SK-N-SH (cell line): ENCODE measurements around the gene TMEM192. TPM values are rescaled to one million over a fixed set of nuclear protein-coding genes. Genes with fewer than 3 reads are reported as not detected.

Source experiments
- CTCF ChIA-PET: fragments of 300-600, 350-600 bp; formaldehyde crosslinking; extraction: SDS; loops from one replicate; lab custom pipeline; 2021; lab: Yijun Ruan, JAX
- POLR2A ChIA-PET: fragments of 350-600 bp; sonication (Branson Sonifier 250); formaldehyde crosslinking; extraction: SDS; loops from one replicate; lab custom pipeline; 2020; ENCODE audit warnings: antibody characterized with exemption, inconsistent platforms; lab: Yijun Ruan, JAX
- DNase-seq: peaks from one replicate; pipeline ENCODE4 v3.0.0; 2012
- H2AFZ ChIP-seq: fragments of 200-600 bp; sonication (generic); 2 replicates; pipeline ENCODE4 v1.8.1; 2016; ENCODE audit warnings: antibody characterized with exemption, mild to moderate bottlenecking, low read depth
- H3F3A ChIP-seq: fragments of 200-600 bp; sonication (generic); replicated peaks from 2 replicates; pipeline ENCODE3; 2016; ENCODE audit warnings: antibody characterized with exemption, mild to moderate bottlenecking; ENCODE audit not compliant: insufficient read depth
- H3K27ac ChIP-seq, 2 experiments: fragments of 200-500 bp in 1 of 2; fragments of 200-600 bp in 1 of 2; sonication (Bioruptor generic) in 1 of 2; sonication (generic), shearing (Covaris generic) in 1 of 2; 2 replicates each; pipeline versions ENCODE4 v1.5.1 to v1.6.1; 2014 to 2016; ENCODE audit warnings: low read depth in 2 of 2, inconsistent platforms in 1 of 2, low read length in 1 of 2, mild to moderate bottlenecking in 1 of 2, mixed read lengths in 1 of 2
- H3K27me3 ChIP-seq: fragments of 200-600 bp; sonication (generic), shearing (Covaris generic); 2 replicates; pipeline ENCODE4 v1.6.1; 2016; ENCODE audit warnings: mixed run types; ENCODE audit not compliant: insufficient read depth
- H3K36me3 ChIP-seq, 2 experiments: fragments of 200-500 bp in 1 of 2; fragments of 200-600 bp in 1 of 2; sonication (Bioruptor generic) in 1 of 2; sonication (generic) in 1 of 2; replicated peaks in 1 of 2; 2 replicates each; pipeline versions ENCODE3 to v1.5.1; 2014 to 2016; ENCODE audit warnings: low read length in 1 of 2, mild to moderate bottlenecking in 1 of 2; ENCODE audit not compliant: insufficient read depth in 2 of 2, control insufficient read depth in 1 of 2
- H3K4me1 ChIP-seq, 2 experiments: fragments of 200-500 bp in 1 of 2; fragments of 200-600 bp in 1 of 2; sonication (Bioruptor generic) in 1 of 2; sonication (generic), shearing (Covaris generic) in 1 of 2; 2 replicates each; pipeline versions ENCODE4 v1.5.1 to v1.6.1; 2014 to 2016; ENCODE audit warnings: low read depth in 1 of 2, low read length in 1 of 2, mixed run types in 1 of 2; ENCODE audit not compliant: insufficient read depth in 2 of 2, control insufficient read depth in 1 of 2
- H3K4me2 ChIP-seq: fragments of 200-600 bp; sonication (generic), shearing (Covaris generic); 2 replicates; pipeline ENCODE4 v1.6.1; 2017; ENCODE audit warnings: mixed run types
- H3K4me3 ChIP-seq, 2 experiments: fragments of 200-500 bp in 1 of 2; fragments of 200-600 bp in 1 of 2; sonication (Bioruptor generic) in 1 of 2; sonication (generic), shearing (Covaris generic) in 1 of 2; 2 replicates each; pipeline versions ENCODE4 v1.5.1 to v1.8.1; 2014 to 2016; ENCODE audit warnings: low read depth in 2 of 2, inconsistent platforms in 1 of 2, low read length in 1 of 2, mild to moderate bottlenecking in 1 of 2, mixed read lengths in 1 of 2, moderate library complexity in 1 of 2
- H3K79me2 ChIP-seq: fragments of 200-600 bp; sonication (generic); 2 replicates; pipeline ENCODE4 v1.8.1; 2017; ENCODE audit warnings: mild to moderate bottlenecking; ENCODE audit not compliant: insufficient read depth
- H3K9ac ChIP-seq: fragments of 200-600 bp; sonication (generic); 2 replicates; pipeline ENCODE4 v1.6.1; 2017; ENCODE audit warnings: mixed run types
- H3K9me2 ChIP-seq: fragments of 200-600 bp; sonication (generic); 2 replicates; pipeline ENCODE4 v1.6.1; 2017; ENCODE audit warnings: mixed run types
- H3K9me3 ChIP-seq: fragments of 200-600 bp; sonication (generic); 2 replicates; pipeline ENCODE4 v1.6.1; 2017; ENCODE audit warnings: mixed run types, mild to moderate bottlenecking, moderate library complexity
- H4K20me1 ChIP-seq: fragments of 200-600 bp; sonication (generic); 2 replicates; pipeline ENCODE4 v1.6.1; 2017; ENCODE audit warnings: mild to moderate bottlenecking, mixed run types; ENCODE audit not compliant: insufficient read depth
- CTCF ChIP-seq: fragments of 200-600 bp; sonication (generic); IDR thresholded peaks from 2 replicates; pipeline ENCODE4 v1.6.1; 2017; ENCODE audit warnings: antibody characterized with exemption, mild to moderate bottlenecking, moderate library complexity
- ELF1 ChIP-seq: IDR thresholded peaks from 2 replicates; pipeline ENCODE4 v1.4.0; 2012
- EZH2phosphoT487 ChIP-seq: fragments of 200-600 bp; sonication (generic); IDR thresholded peaks from 2 replicates; pipeline ENCODE4 v1.6.1; 2017; ENCODE audit warnings: low read depth, mixed run types, mild to moderate bottlenecking, antibody characterized with exemption, moderate library complexity, borderline replicate concordance
- FOXJ3 ChIP-seq: sonication (generic); formaldehyde crosslinking; IDR thresholded peaks from 2 replicates; pipeline ENCODE4 v1.5.1; 2020; ENCODE audit warnings: mild to moderate bottlenecking, missing genetic modification reagents
- GABPA ChIP-seq: IDR thresholded peaks from 2 replicates; pipeline ENCODE4 v1.4.0; 2012; ENCODE audit warnings: low read depth, mild to moderate bottlenecking
- GATA2 ChIP-seq: sonication (generic); formaldehyde crosslinking; IDR thresholded peaks from 2 replicates; pipeline ENCODE4 v1.5.0; 2020; ENCODE audit warnings: mild to moderate bottlenecking, missing genetic modification reagents
- JUND ChIP-seq: IDR thresholded peaks from 2 replicates; pipeline ENCODE4 v1.4.0; 2012
- MAX ChIP-seq: IDR thresholded peaks from 2 replicates; pipeline ENCODE4 v1.4.0; 2012; ENCODE audit warnings: low read depth
- MXI1 ChIP-seq: IDR thresholded peaks from 2 replicates; pipeline ENCODE4 v1.6.1; 2012; ENCODE audit warnings: mild to moderate bottlenecking, low read depth, low read length, improper control_type of control experiment
- POLR2AphosphoS5 ChIP-seq: IDR thresholded peaks from 2 replicates; pipeline ENCODE4 v1.6.1; 2012; ENCODE audit warnings: low read depth, low read length
- REST ChIP-seq: IDR thresholded peaks from 2 replicates; pipeline ENCODE4 v1.6.1; 2012; ENCODE audit warnings: mild to moderate bottlenecking, low read depth, low read length, moderate library complexity
- SIN3A ChIP-seq: IDR thresholded peaks from 2 replicates; pipeline ENCODE4 v1.6.1; 2012; ENCODE audit warnings: low read depth, mild to moderate bottlenecking, low read length, moderate library complexity, borderline replicate concordance
- TAF1 ChIP-seq: IDR thresholded peaks from 2 replicates; pipeline ENCODE4 v1.6.1; 2012; ENCODE audit warnings: low read depth, mild to moderate bottlenecking, low read length, moderate library complexity, borderline replicate concordance
- USF1 ChIP-seq: IDR thresholded peaks from 2 replicates; pipeline ENCODE4 v1.4.0; 2012; ENCODE audit warnings: low read depth, borderline replicate concordance
- USF2 ChIP-seq: fragments of 150-350 bp; IDR thresholded peaks from 2 replicates; pipeline ENCODE4 v1.6.1; 2017; ENCODE audit warnings: antibody characterized with exemption, low read length, low read depth, borderline replicate concordance
- YY1 ChIP-seq: IDR thresholded peaks from 2 replicates; pipeline ENCODE4 v1.4.0; 2012; ENCODE audit warnings: low read depth, mild to moderate bottlenecking
- WGBS: methylation state at CpG from one replicate; pipeline ENCODE4 v1.1.6; 2017; ENCODE audit warnings: low lambda C conversion rate; 5-methylcytosine and 5-hydroxymethylcytosine counted together
- polyA plus RNA-seq, 3 experiments: library from polyadenylated mRNA; depleted of rRNA; stranded (reverse); fragments of >200 nt; gene quantifications; 2 replicates each; pipeline ENCODE4 v1.2.3, GENCODE V29; 2012

The TMEM192 gene
- polyA plus RNA-seq (2012; rRNA removed) = 9.1 and 14.4 TPM in 2 replicates
- polyA plus RNA-seq (2012; cell fraction: cytosol; rRNA removed) = 15.7 and 16.0 TPM in 2 replicates
- 2.3 and 5.3 TPM in 2 replicates for polyA plus RNA-seq (2012; cell fraction: nucleus; rRNA removed)

GRCh38 chr4:165112368-165113121 is at the start of gene TMEM192:
Gene TMEM192 (minus strand): TSS chr4:165112860. CDS start chr4:165112773, 87 bp downstream.
- Histone ChIP-seq H4K20me1 (no peaks in the 10 kb centered on the region), H3K4me2 (peak within 1 kb of the TSS; percentile 78), H3K9ac (peak within 1 kb of the TSS; percentile 76), H3K4me1 (peaks cover 2 to 5% of the 10 kb centered on the region in 2 experiments; a peak in 3 of 4 replicates), H3F3A (peaks cover 4% of the 10 kb centered on the region), H3K79me2 (peaks cover 4% of the 10 kb centered on the region; the same call in 1 of the 2 replicates), H3K36me3 (peaks cover 3% of the 10 kb centered on the region in 2 experiments), H3K9me2 (no peaks in the 10 kb centered on the region), H3K9me3 (no peaks in the 10 kb centered on the region), H2AFZ (peak within 1 kb of the TSS; percentile 90), H3K4me3 (peak within 1 kb of the TSS; percentile 63 to 82)
- CTCF ChIA-PET = interaction anchor here (0.6 to 2.0 kb wide), 21 partner anchors 9 to 495 kb away, joined by 3 to 14 read pairs (median 4); no protein-coding TSS in a partner anchor
- POLR2A ChIA-PET = interaction anchor here (1.0 to 1.2 kb wide), 2 partner anchors 10 to 1618 kb away, joined by 3 to 4 read pairs; partner anchors contain the start of gene TMA16
- under 1% methylated on average over 28 of the region's 66 CpGs for WGBS
- peak; percentile 98 for DNase-seq
- TF ChIP-seq EZH2phosphoT487 = no peak
- TF ChIP-seq GABPA = peak; percentile 72
- peak; percentile 77 for TF ChIP-seq USF2
- peak; percentile 94 for TF ChIP-seq MXI1
- peak; percentile 88 for TF ChIP-seq MAX
- TF ChIP-seq YY1 = peak; percentile 52; the same call in 1 of the 2 replicates
- TF ChIP-seq CTCF = peak; percentile 48
- TF ChIP-seq FOXJ3 (CRISPR knock-in tag) = no peak
- TF ChIP-seq TAF1 = 0 out of 2 replicates have a peak, but pooled peaks have one; percentile 59
- TF ChIP-seq ELF1 = peak; percentile 75
- TF ChIP-seq JUND = no peak
- TF ChIP-seq GATA2 (CRISPR knock-in tag) = no peak
- TF ChIP-seq POLR2AphosphoS5 = peak; percentile 56
- TF ChIP-seq REST = 0 out of 2 replicates have a peak, but pooled peaks have one; percentile 3
- TF ChIP-seq USF1 = peak; percentile 93
- TF ChIP-seq SIN3A = peak; percentile 91
- TF ChIP-seq, all 33 proteins: peak for 12
- Histone ChIP-seq H3K27me3 (no peaks in the 10 kb centered on the region), H3K27ac (peak within 1 kb of the TSS; percentile 65 to 79)
